22Rv1 (cell line): Measurements from ENCODE around the gene HDC.

Experiments used
- H3K27ac ChIP-seq: fragments of 450-650 bp; 2 replicates; pipeline ENCODE4 v1.5.1; 2017
- CTCF ChIP-seq: fragments of 450-650 bp; IDR thresholded peaks from 2 replicates; pipeline ENCODE4 v1.5.1; 2017; ENCODE audit warnings: mild to moderate bottlenecking
- ZFX ChIP-seq: fragments of 450-650 bp; IDR thresholded peaks from 2 replicates; pipeline ENCODE4 v1.6.1; 2017; ENCODE audit warnings: antibody characterized with exemption, borderline replicate concordance

The HDC gene

GRCh38 chr15:50289749-50290148, 24.2 kb upstream of the HDC start:
- no peak overlapping the region for H3K27ac ChIP-seq
- TF ChIP-seq ZFX (no peak), CTCF (no peak)

GRCh38 chr15:50287324-50288116, 22.0 kb upstream of the HDC start:
- no peak for TF ChIP-seq CTCF
- no peak for TF ChIP-seq ZFX

GRCh38 chr15:50281427-50281826, 15.9 kb upstream of the HDC start:
- H3K27ac ChIP-seq, result no peak overlapping the region
- TF ChIP-seq CTCF, result no peak
- TF ChIP-seq ZFX, result no peak

More at GRCh38 chr15:50287324-50288116, 22.0 kb upstream of the HDC start:
- no peak overlapping the region for H3K27ac ChIP-seq

GRCh38 chr15:50280271-50280670, 14.7 kb upstream of the HDC start:
- H3K27ac ChIP-seq, result no peak overlapping the region
- TF ChIP-seq ZFX (no peak), CTCF (no peak)

- no peak overlapping the region for H3K27ac ChIP-seq
Observed at GRCh38 chr15:50278496-50278895, 13.0 kb upstream of the HDC start.

GRCh38 chr15:50277370-50277769, 11.8 kb upstream of the HDC start:
- H3K27ac ChIP-seq, result no peak overlapping the region
- no peak for TF ChIP-seq ZFX
- TF ChIP-seq CTCF, result no peak

More at GRCh38 chr15:50278496-50278895, 13.0 kb upstream of the HDC start:
- TF ChIP-seq ZFX (no peak), CTCF (no peak)

GRCh38 chr15:50275908-50276307, 10.4 kb upstream of the HDC start:
- no peak overlapping the region for H3K27ac ChIP-seq
- TF ChIP-seq CTCF (no peak), ZFX (no peak)
